ENCODE results near the gene TCP11.
A peak's percentile ranks its signal among the peaks of the same experiment; 100 is the strongest.

The TCP11 gene

GRCh38 chr6:35092362-35093117, 48.6 kb downstream of the TCP11 start:
- peak; percentile 92 for DNase-seq (ENCODE audit: low spot score)

- no peak for DNase-seq (ENCODE audit: low spot score)
These were observed 49.6 kb downstream of the TCP11 start for GRCh38 chr6:35091346-35092083.

GRCh38 chr6:35090734-35091133, 50.4 kb downstream of the TCP11 start:
- no peak for DNase-seq (ENCODE audit: low spot score)

- peak; percentile 60 for DNase-seq (ENCODE audit: low spot score)
These were observed 51.1 kb downstream of the TCP11 start for GRCh38 chr6:35089935-35090505.

- no peak for DNase-seq (ENCODE audit: low spot score)
These were observed 51.8 kb downstream of the TCP11 start for GRCh38 chr6:35089216-35089934.

GRCh38 chr6:35088281-35089215, 52.6 kb downstream of the TCP11 start:
- DNase-seq (ENCODE audit: low spot score): no peak

- DNase-seq (ENCODE audit: low spot score): no peak
These were observed 53.5 kb downstream of the TCP11 start for GRCh38 chr6:35087361-35088280.

GRCh38 chr6:35086636-35087360, 54.3 kb downstream of the TCP11 start:
- no peak for DNase-seq (ENCODE audit: low spot score)

GRCh38 chr6:35086282-35086632, 54.9 kb downstream of the TCP11 start:
- no peak for DNase-seq (ENCODE audit: low spot score)

- no peak for DNase-seq (ENCODE audit: low spot score)
These were observed 55.5 kb downstream of the TCP11 start for GRCh38 chr6:35085359-35086281.

- DNase-seq (ENCODE audit: low spot score): no peak
These were observed 56.5 kb downstream of the TCP11 start for GRCh38 chr6:35084511-35085203.

GRCh38 chr6:35084041-35084491, 57.1 kb downstream of the TCP11 start:
- no peak for DNase-seq (ENCODE audit: low spot score)

- DNase-seq (ENCODE audit: low spot score): no peak
These were observed 57.6 kb downstream of the TCP11 start for GRCh38 chr6:35083507-35083906.

GRCh38 chr6:35082733-35083403, 58.3 kb downstream of the TCP11 start:
- DNase-seq (ENCODE audit: low spot score): no peak

GRCh38 chr6:35082046-35082732, 59.0 kb downstream of the TCP11 start:
- no peak for DNase-seq (ENCODE audit: low spot score)

- DNase-seq (ENCODE audit: low spot score): no peak
These were observed 59.7 kb downstream of the TCP11 start for GRCh38 chr6:35081426-35081851.

All from kidney tubule cell (primary cell).